GM18951 (cell line): ENCODE results near the gene TENM4.

Experiments used
- POLR2A ChIP-seq: IDR thresholded peaks from 4 replicates; pipeline ENCODE4 v1.6.1; 2011; ENCODE audit warnings: mild to moderate bottlenecking; ENCODE audit not compliant: insufficient read length, insufficient read depth; ENCODE audit errors: extremely low read depth
- in situ Hi-C: fragments of 300-500 bp; cut with MboI; formaldehyde crosslinking; loops from one replicate; pipeline ENCODE4 v1.12.0; 2022; ENCODE audit warnings: low sequenced_read_pairs, mixed read lengths, inconsistent platforms; ENCODE audit not compliant: unreplicated experiment

Gene TENM4

DNA sequence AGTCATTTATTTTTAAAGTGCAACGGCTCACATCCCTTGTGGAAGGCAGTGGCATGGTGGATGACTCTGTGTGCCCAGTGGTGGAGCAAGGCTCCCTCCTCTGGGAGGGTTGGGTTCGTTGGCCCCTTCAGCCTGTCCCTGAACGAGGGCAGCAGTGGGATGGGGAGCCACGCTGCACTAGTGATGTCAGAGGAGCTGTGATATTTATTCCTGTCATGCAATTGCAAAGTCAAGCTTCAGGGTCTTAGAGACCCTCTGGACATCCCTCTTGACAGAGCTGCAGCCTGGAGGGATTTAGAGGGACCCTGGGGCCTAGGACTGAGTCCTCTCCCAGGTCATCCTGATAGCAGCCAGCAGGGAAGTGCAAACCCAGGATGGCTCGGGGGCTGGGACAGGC is 788.0 kb downstream of the TENM4 start:
- TF ChIP-seq POLR2A: no peak
- in situ Hi-C loops: no loop called here

GRCh38 chr11:78651923-78652842 is 788.6 kb downstream of the TENM4 start:
- TF ChIP-seq POLR2A: no peak
- in situ Hi-C loops: no loop called here

DNA sequence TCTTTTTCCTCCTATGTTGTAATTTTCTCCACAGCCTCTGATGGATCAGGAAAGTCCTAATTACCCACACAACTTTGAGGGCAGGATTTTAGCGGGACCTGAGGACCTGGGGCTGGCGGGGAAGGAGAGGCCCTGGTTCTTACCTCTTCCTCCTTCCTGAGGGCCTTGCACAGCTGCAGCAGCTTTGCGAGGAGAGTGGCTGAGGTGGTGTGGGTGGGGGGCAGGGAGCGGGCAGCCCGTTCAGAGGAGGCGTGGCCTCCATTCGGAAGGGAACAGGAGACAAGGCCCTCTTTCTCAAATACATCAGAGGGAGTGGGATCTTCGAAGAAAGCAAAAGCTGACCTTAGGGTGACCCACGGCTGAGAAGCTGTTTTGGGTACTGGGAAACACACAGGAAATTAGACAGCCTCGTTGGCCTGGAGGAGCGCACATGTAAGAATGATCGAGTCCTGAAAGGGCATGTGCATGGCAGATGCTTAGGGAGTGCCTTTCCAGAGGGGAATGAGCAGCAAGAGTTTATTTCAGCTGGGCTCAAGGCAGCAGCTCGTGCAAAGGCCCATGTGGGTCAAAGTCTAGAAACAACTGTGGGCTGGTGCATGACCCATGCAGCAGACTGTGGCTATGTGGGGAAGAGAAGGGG is 789.6 kb downstream of the TENM4 start:
- TF ChIP-seq POLR2A: no peak
- in situ Hi-C loops: no loop called here

GRCh38 chr11:78649361-78650215 is 791.2 kb downstream of the TENM4 start:
- in situ Hi-C loops: no loop called here

GRCh38 chr11:78647986-78648875 is 792.6 kb downstream of the TENM4 start:
- in situ Hi-C loops: no loop called here
- TF ChIP-seq POLR2A: no peak

More at GRCh38 chr11:78649361-78650215, 791.2 kb downstream of the TENM4 start:
- no peak for TF ChIP-seq POLR2A

DNA sequence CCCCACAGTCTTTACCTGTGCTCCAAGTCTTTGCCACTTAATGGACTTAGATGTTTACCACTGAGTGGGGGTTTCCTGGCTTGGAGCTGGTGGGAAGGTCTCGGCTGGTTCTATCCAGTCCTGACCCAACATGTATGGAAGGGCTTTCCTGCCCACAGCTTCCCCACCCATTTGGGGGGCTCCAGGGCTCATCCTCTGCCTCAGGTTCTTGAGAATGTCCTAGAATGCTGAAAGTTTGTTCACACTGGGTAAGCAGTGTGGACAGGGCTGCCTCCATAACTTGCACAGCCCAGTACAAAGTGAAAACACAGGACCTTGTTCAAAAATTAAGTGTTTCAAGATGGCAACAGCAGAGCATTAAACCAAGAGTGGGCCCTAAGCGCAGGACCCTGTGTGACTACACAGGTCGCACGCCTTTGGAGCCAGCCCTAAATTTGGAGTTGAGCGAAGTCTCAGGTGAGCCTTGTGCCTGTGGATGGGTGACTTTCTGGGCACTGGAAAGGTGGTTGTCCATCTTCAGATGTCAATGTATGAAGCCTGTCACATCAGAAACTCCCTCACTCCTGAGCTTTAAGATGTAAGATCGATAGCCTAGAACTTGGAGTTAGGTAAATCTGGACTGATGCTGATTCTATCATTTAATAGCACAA is 793.4 kb downstream of the TENM4 start:
- in situ Hi-C loops: no loop called here
- no peak for TF ChIP-seq POLR2A

DNA sequence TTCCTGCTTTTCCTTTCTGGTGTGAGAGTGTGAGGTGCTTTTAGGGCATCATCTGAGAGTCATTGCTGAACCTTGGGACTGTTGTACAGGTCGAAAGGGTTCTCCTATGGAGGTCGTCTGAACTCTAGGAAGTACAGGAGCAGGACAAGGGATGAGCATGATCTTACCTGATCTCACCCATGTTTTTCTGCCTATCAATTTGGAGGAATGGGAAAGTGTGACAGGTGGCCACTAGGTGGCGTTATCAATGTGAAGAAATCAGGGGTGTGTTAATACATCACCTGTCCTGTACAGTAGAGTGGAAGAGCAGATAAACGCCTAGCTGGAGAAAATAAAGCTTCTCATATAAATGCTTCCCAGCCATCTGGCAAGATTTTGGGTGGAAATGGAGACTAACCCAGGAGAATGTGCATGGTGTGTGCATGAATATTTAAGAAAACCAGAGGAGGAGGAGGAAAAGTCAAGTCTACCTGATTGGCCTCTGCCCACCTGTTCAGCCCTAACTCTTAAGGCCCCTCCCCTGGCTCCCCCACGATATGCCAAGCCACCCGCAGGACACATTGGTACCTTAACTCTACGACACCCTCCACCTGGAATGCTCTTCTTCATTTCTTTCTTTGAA is 794.2 kb downstream of the TENM4 start:
- in situ Hi-C loops: no loop called here
- TF ChIP-seq POLR2A: no peak

DNA sequence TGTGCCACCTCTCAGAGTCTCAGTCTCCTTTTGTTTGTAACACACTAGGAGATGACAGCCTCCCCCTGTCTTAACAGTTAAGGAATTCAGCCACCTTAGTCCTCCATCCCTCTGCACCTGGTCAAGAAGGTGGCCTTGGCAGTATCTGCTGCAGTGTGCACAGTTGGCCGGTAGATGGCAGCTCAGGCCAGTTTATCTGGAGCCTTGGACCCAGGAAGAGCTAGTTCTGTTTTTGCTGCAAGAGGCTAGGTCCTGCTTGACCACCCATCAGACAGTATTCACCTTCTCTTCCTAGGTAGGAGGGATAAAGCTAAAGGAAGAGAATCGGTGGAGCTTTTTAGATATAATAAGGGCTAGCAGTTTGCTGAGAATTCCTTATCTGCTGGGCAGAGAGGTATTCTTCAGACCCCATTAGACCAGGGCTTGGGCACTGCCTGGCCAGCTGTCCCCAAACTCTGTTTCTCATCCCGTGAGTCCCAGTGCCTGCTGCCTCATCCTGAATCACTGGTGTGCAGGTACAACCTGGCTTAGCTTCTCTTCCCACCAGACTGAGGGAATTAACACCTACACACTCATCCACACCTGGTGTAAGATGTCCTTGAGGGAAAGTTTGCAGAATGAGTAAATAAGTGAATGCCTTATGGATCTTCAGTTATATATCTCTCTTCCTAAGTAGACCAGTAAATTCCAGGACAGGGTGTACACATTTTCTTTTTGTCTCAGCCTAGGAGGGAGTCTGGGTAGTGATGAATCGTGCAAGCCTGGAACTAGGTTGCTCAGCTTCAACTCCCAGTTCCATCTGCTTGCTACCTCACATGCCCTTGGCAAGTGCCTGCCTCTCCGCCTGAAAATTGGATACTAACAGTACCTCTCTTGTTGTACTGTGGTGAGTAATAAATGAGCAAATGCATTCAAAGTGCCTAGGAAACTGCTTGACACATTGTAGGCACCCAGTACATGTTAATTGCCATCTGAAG is 795.3 kb downstream of the TENM4 start:
- no peak for TF ChIP-seq POLR2A
- in situ Hi-C loops: no loop called here

- TF ChIP-seq POLR2A: no peak
- in situ Hi-C loops: no loop called here
Observed at GRCh38 chr11:78643676-78644056, 797.2 kb downstream of the TENM4 start.

- in situ Hi-C loops: no loop called here
- TF ChIP-seq POLR2A: no peak
Observed at GRCh38 chr11:78642979-78643675, 797.7 kb downstream of the TENM4 start.
